ENCODE results near the gene SHC2.
"Not testable (repeated sequence)": the region's sequence is repeated elsewhere in the genome, so short reads cannot be mapped to it uniquely, and the experiment has no call there.

Gene SHC2

GRCh38 chr19:391207-391557, 69.7 kb downstream of the SHC2 start:
- DNase-seq (ENCODE audit: low read depth in 1 of 2, low spot score in 1 of 2), result no peak

GRCh38 chr19:390386-391206, 70.2 kb downstream of the SHC2 start:
- no peak for DNase-seq (ENCODE audit: low read depth in 1 of 2, low spot score in 1 of 2)

- DNase-seq (ENCODE audit: low read depth in 1 of 2, low spot score in 1 of 2), result no peak
These were observed 70.9 kb downstream of the SHC2 start for GRCh38 chr19:389935-390289.

- no peak for DNase-seq (ENCODE audit: low read depth in 1 of 2, low spot score in 1 of 2)
These were observed 71.4 kb downstream of the SHC2 start for GRCh38 chr19:389255-389934.

- no peak for DNase-seq (ENCODE audit: low read depth in 1 of 2, low spot score in 1 of 2)
These were observed 72.1 kb downstream of the SHC2 start for GRCh38 chr19:388691-389090.

- no peak for DNase-seq (ENCODE audit: low read depth in 1 of 2, low spot score in 1 of 2)
These were observed 73.1 kb downstream of the SHC2 start for GRCh38 chr19:387777-388176.

GRCh38 chr19:386632-387301, 74.1 kb downstream of the SHC2 start:
- not testable (repeated sequence) for DNase-seq (ENCODE audit: low read depth in 1 of 2, low spot score in 1 of 2)

GRCh38 chr19:386189-386588, 74.6 kb downstream of the SHC2 start:
- DNase-seq (ENCODE audit: low read depth in 1 of 2, low spot score in 1 of 2), result not testable (repeated sequence)

GRCh38 chr19:384799-385169, 76.0 kb downstream of the SHC2 start:
- no peak for DNase-seq (ENCODE audit: low read depth in 1 of 2, low spot score in 1 of 2)

- no peak for DNase-seq (ENCODE audit: low read depth in 1 of 2, low spot score in 1 of 2)
These were observed 76.7 kb downstream of the SHC2 start for GRCh38 chr19:383922-384798.

- no peak for DNase-seq (ENCODE audit: low read depth in 1 of 2, low spot score in 1 of 2)
These were observed 77.8 kb downstream of the SHC2 start for GRCh38 chr19:383040-383439.

GRCh38 chr19:382578-382977, 78.3 kb downstream of the SHC2 start:
- DNase-seq (ENCODE audit: low read depth in 1 of 2, low spot score in 1 of 2), result peak in 1 of 2 donors; percentile 30

- DNase-seq (ENCODE audit: low read depth in 1 of 2, low spot score in 1 of 2), result not testable (repeated sequence)
These were observed 78.9 kb downstream of the SHC2 start for GRCh38 chr19:381901-382300.

GRCh38 chr19:380618-381219, 80.1 kb downstream of the SHC2 start:
- DNase-seq (ENCODE audit: low read depth in 1 of 2, low spot score in 1 of 2), result not testable (repeated sequence)

GRCh38 chr19:379796-380195, 81.0 kb downstream of the SHC2 start:
- no peak for DNase-seq (ENCODE audit: low read depth in 1 of 2, low spot score in 1 of 2)

- no peak for DNase-seq (ENCODE audit: low read depth in 1 of 2, low spot score in 1 of 2)
These were observed 82.1 kb downstream of the SHC2 start for GRCh38 chr19:378706-379105.

- no peak for DNase-seq (ENCODE audit: low read depth in 1 of 2, low spot score in 1 of 2)
These were observed 82.8 kb downstream of the SHC2 start for GRCh38 chr19:377801-378581.

GRCh38 chr19:376111-376470, 84.7 kb downstream of the SHC2 start:
- no peak for DNase-seq (ENCODE audit: low read depth in 1 of 2, low spot score in 1 of 2)

- DNase-seq (ENCODE audit: low read depth in 1 of 2, low spot score in 1 of 2), result no peak
These were observed 85.3 kb downstream of the SHC2 start for GRCh38 chr19:375395-376110.

GRCh38 chr19:374886-375235, 86.0 kb downstream of the SHC2 start:
- DNase-seq (ENCODE audit: low read depth in 1 of 2, low spot score in 1 of 2), result no peak
